NB4 (cell line): ENCODE results near the gene ADTRP.

Experiments
- POLR2A ChIP-seq: IDR thresholded peaks from 2 replicates; pipeline ENCODE4 v1.6.1; 2011; ENCODE audit warnings: mild to moderate bottlenecking; ENCODE audit not compliant: insufficient read length; ENCODE audit errors: extremely low read depth
- TF ChIP-seq, protein P1 (sequence below): IDR thresholded peaks from one replicate; pipeline ENCODE4 v1.5.1; 2012; ENCODE audit warnings: low read depth, low read length

- no peak for TF ChIP-seq POLR2A
- TF ChIP-seq, protein P1, sequence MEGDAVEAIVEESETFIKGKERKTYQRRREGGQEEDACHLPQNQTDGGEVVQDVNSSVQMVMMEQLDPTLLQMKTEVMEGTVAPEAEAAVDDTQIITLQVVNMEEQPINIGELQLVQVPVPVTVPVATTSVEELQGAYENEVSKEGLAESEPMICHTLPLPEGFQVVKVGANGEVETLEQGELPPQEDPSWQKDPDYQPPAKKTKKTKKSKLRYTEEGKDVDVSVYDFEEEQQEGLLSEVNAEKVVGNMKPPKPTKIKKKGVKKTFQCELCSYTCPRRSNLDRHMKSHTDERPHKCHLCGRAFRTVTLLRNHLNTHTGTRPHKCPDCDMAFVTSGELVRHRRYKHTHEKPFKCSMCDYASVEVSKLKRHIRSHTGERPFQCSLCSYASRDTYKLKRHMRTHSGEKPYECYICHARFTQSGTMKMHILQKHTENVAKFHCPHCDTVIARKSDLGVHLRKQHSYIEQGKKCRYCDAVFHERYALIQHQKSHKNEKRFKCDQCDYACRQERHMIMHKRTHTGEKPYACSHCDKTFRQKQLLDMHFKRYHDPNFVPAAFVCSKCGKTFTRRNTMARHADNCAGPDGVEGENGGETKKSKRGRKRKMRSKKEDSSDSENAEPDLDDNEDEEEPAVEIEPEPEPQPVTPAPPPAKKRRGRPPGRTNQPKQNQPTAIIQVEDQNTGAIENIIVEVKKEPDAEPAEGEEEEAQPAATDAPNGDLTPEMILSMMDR = no peak
These were observed 19.9 kb upstream of the ADTRP start for GRCh38 chr6:11798538-11798937.
